HCEC 1CT (cell line): ENCODE measurements around the gene HECA.
"Not testable (repeated sequence)": the region's sequence is repeated elsewhere in the genome, so short reads cannot be mapped to it uniquely, and the experiment has no call there.

Source experiments
- DNase-seq: peaks from one replicate; pipeline ENCODE4 v3.0.0-alpha.2; 2017

The HECA gene

GRCh38 chr6:139228387-139228786, 93.5 kb downstream of the HECA start:
- not testable (repeated sequence) for DNase-seq
